ENCODE measurements around the gene HAPSTR1. TPM values are rescaled to one million over a fixed set of nuclear protein-coding genes. Genes with fewer than 3 reads are reported as not detected.

The HAPSTR1 gene
- polyA plus RNA-seq, 1 experiment, result 11.9 TPM

- Histone ChIP-seq H3K4me3 (ENCODE audit: low read depth, low read length) (no peak overlapping the region), H3K27me3 (ENCODE audit: control insufficient read depth, insufficient read depth, low read length) (no peaks in the 10 kb centered on the region), H3K36me3 (ENCODE audit: control insufficient read depth, insufficient read depth, low read length) (no peaks in the 10 kb centered on the region)
- no peak for DNase-seq (ENCODE audit: low read depth)
- CTCF ChIA-PET, result interaction anchor here (1.0 to 1.8 kb wide), 3 partner anchors 9 to 18 kb away, joined by 3 to 5 read pairs (median 4); no protein-coding TSS in a partner anchor
- POLR2A ChIA-PET, result no interaction called here
- no peak for TF ChIP-seq CTCF (IDR thresholded peaks at IDR 0.05; ENCODE audit: insufficient read depth, low read depth, low read length)
Measured at GRCh38 chr16:9060225-9060624, 31.2 kb upstream of the HAPSTR1 start.

GRCh38 chr16:9061358-9061813 is 30.1 kb upstream of the HAPSTR1 start:
- POLR2A ChIA-PET, result no interaction called here
- Histone ChIP-seq H3K27me3 (ENCODE audit: control insufficient read depth, insufficient read depth, low read length) (no peaks in the 10 kb centered on the region), H3K4me3 (ENCODE audit: low read depth, low read length) (no peak overlapping the region), H3K36me3 (ENCODE audit: control insufficient read depth, insufficient read depth, low read length) (no peaks in the 10 kb centered on the region)
- TF ChIP-seq CTCF (IDR thresholded peaks at IDR 0.05; ENCODE audit: insufficient read depth, low read depth, low read length), result no peak
- no peak for DNase-seq (ENCODE audit: low read depth)
- CTCF ChIA-PET, result no interaction called here

GRCh38 chr16:9062301-9062700 is 29.1 kb upstream of the HAPSTR1 start:
- Histone ChIP-seq H3K36me3 (ENCODE audit: control insufficient read depth, insufficient read depth, low read length) (no peaks in the 10 kb centered on the region), H3K4me3 (ENCODE audit: low read depth, low read length) (no peak overlapping the region), H3K27me3 (ENCODE audit: control insufficient read depth, insufficient read depth, low read length) (no peaks in the 10 kb centered on the region)
- TF ChIP-seq CTCF (IDR thresholded peaks at IDR 0.05; ENCODE audit: insufficient read depth, low read depth, low read length), result no peak
- DNase-seq (ENCODE audit: low read depth), result no peak
- POLR2A ChIA-PET, result no interaction called here
- CTCF ChIA-PET, result no interaction called here

- ChIA-PET POLR2A (no interaction called here), CTCF (no interaction called here)
- Histone ChIP-seq H3K36me3 (ENCODE audit: control insufficient read depth, insufficient read depth, low read length) (no peaks in the 10 kb centered on the region), H3K4me3 (ENCODE audit: low read depth, low read length) (no peak overlapping the region), H3K27me3 (ENCODE audit: control insufficient read depth, insufficient read depth, low read length) (no peaks in the 10 kb centered on the region)
- no peak for TF ChIP-seq CTCF (IDR thresholded peaks at IDR 0.05; ENCODE audit: insufficient read depth, low read depth, low read length)
- DNase-seq (ENCODE audit: low read depth), result no peak
Measured at GRCh38 chr16:9065077-9065476, 26.4 kb upstream of the HAPSTR1 start.

GRCh38 chr16:9068886-9069285 is 22.6 kb upstream of the HAPSTR1 start:
- POLR2A ChIA-PET, result no interaction called here
- Histone ChIP-seq H3K36me3 (ENCODE audit: control insufficient read depth, insufficient read depth, low read length) (no peaks in the 10 kb centered on the region), H3K4me3 (ENCODE audit: low read depth, low read length) (no peak overlapping the region), H3K27me3 (ENCODE audit: control insufficient read depth, insufficient read depth, low read length) (no peaks in the 10 kb centered on the region)
- DNase-seq (ENCODE audit: low read depth), result no peak
- CTCF ChIA-PET, result interaction anchor here (1.2 to 2.1 kb wide), 3 partner anchors 9 to 189 kb away, joined by 3 to 5 read pairs (median 3); no protein-coding TSS in a partner anchor
- no peak for TF ChIP-seq CTCF (IDR thresholded peaks at IDR 0.05; ENCODE audit: insufficient read depth, low read depth, low read length)
